HEK293 (cell line): ENCODE results near the gene PARD3B.

Experiments
- CTCF ChIA-PET: fragments of 350-600 bp; formaldehyde crosslinking; extraction: SDS; loops from one replicate; lab custom pipeline; 2021; ENCODE audit warnings: antibody characterized with exemption; lab: Yijun Ruan, JAX
- POLR2A ChIA-PET: fragments of 300-600 bp; formaldehyde crosslinking; extraction: SDS; loops from one replicate; lab custom pipeline; 2020; ENCODE audit warnings: antibody characterized with exemption, inconsistent platforms; lab: Yijun Ruan, JAX
- H3K27ac ChIP-seq: fragments of 200-500 bp; sonication (Bioruptor generic); 2 replicates; pipeline ENCODE4 v1.5.1; 2014; ENCODE audit warnings: low read depth, low read length, control low read depth, inconsistent platforms; ENCODE audit errors: extremely low read depth
- H3K36me3 ChIP-seq, 2 experiments: fragments of 200-500 bp in 1 of 2; sonication (Bioruptor generic) in 1 of 2; 1 replicate in 1 of 2; 2 replicates in 1 of 2; pipeline ENCODE4 v1.5.1; 2014 to 2017; ENCODE audit warnings: inconsistent platforms in 2 of 2, low read length in 2 of 2; ENCODE audit not compliant: control insufficient read depth in 2 of 2, insufficient read depth in 1 of 2
- H3K4me1 ChIP-seq: fragments of 200-500 bp; sonication (Bioruptor generic); 2 replicates; pipeline ENCODE4 v1.5.1; 2014; ENCODE audit warnings: mild to moderate bottlenecking, low read length, inconsistent platforms; ENCODE audit not compliant: control insufficient read depth, insufficient read depth
- H3K4me3 ChIP-seq: 2 replicates; pipeline ENCODE4 v1.5.1; 2011; ENCODE audit warnings: low read depth, mild to moderate bottlenecking, control low read depth, low read length, moderate library complexity
- H3K9me3 ChIP-seq: fragments of 200-500 bp; sonication (Bioruptor generic); 2 replicates; pipeline ENCODE4 v1.5.1; 2014; ENCODE audit warnings: low read depth, low read length, inconsistent platforms; ENCODE audit not compliant: control insufficient read depth, insufficient read depth
- GLI2 ChIP-seq: fragments of 450-650 bp; formaldehyde crosslinking; IDR thresholded peaks from 2 replicates; pipeline ENCODE4; 2017; ENCODE audit warnings: missing biosample characterization, missing genetic modification characterization, low read depth, borderline replicate concordance
- GLI4 ChIP-seq: fragments of 450-650 bp; formaldehyde crosslinking; IDR thresholded peaks from 2 replicates; pipeline ENCODE4 v1.5.1; 2016; ENCODE audit warnings: missing biosample characterization, missing genetic modification characterization
- KLF8 ChIP-seq: fragments of 450-650 bp; formaldehyde crosslinking; IDR thresholded peaks from 2 replicates; pipeline ENCODE4 v1.5.1; 2016; ENCODE audit warnings: missing biosample characterization, missing genetic modification characterization
- SALL2 ChIP-seq: fragments of 450-650 bp; formaldehyde crosslinking; IDR thresholded peaks from 2 replicates; pipeline ENCODE4 v1.5.0; 2017; ENCODE audit warnings: missing biosample characterization, mild to moderate bottlenecking, missing genetic modification characterization, borderline replicate concordance
- SCRT2 ChIP-seq: fragments of 450-650 bp; formaldehyde crosslinking; IDR thresholded peaks from 2 replicates; pipeline ENCODE4 v1.5.1; 2016; ENCODE audit warnings: missing biosample characterization, missing genetic modification characterization
- TRIM28 ChIP-seq: IDR thresholded peaks from 2 replicates; pipeline ENCODE4 v1.6.1; 2011; ENCODE audit warnings: low read length, control low read depth, borderline replicate concordance
- ZFP3 ChIP-seq: fragments of 450-650 bp; formaldehyde crosslinking; IDR thresholded peaks from 2 replicates; pipeline ENCODE4 v1.5.1; 2016; ENCODE audit warnings: low read depth, missing biosample characterization, missing genetic modification characterization
- ZNF121 ChIP-seq: fragments of 450-650 bp; formaldehyde crosslinking; IDR thresholded peaks from 2 replicates; pipeline ENCODE4 v1.5.1; 2016; ENCODE audit warnings: missing biosample characterization, missing genetic modification characterization
- ZNF16 ChIP-seq: fragments of 450-650 bp; formaldehyde crosslinking; IDR thresholded peaks from 2 replicates; pipeline ENCODE4 v1.5.1; 2016; ENCODE audit warnings: low read depth, missing biosample characterization, missing genetic modification characterization
- ZNF174 ChIP-seq: fragments of 450-650 bp; formaldehyde crosslinking; IDR thresholded peaks from 2 replicates; pipeline ENCODE4 v1.5.0; 2017; ENCODE audit warnings: missing biosample characterization, mild to moderate bottlenecking, missing genetic modification characterization
- ZNF23 ChIP-seq: fragments of 450-650 bp; formaldehyde crosslinking; IDR thresholded peaks from 2 replicates; pipeline ENCODE4 v1.5.1; 2016; ENCODE audit warnings: missing biosample characterization, missing genetic modification characterization, borderline replicate concordance
- ZNF266 ChIP-seq: fragments of 450-650 bp; formaldehyde crosslinking; IDR thresholded peaks from 2 replicates; pipeline ENCODE4 v1.5.1; 2016; ENCODE audit warnings: missing biosample characterization, missing genetic modification characterization, low read depth
- ZNF341 ChIP-seq: fragments of 450-650 bp; formaldehyde crosslinking; IDR thresholded peaks from 2 replicates; pipeline ENCODE4; 2016; ENCODE audit warnings: low read depth, missing biosample characterization, missing genetic modification characterization
- ZNF544 ChIP-seq: fragments of 450-650 bp; formaldehyde crosslinking; IDR thresholded peaks from 2 replicates; pipeline ENCODE4 v1.5.0; 2017; ENCODE audit warnings: missing biosample characterization, missing genetic modification characterization
- ZNF561 ChIP-seq: fragments of 450-650 bp; IDR thresholded peaks from 2 replicates; pipeline ENCODE4 v1.5.1; 2018; ENCODE audit warnings: missing biosample characterization, missing genetic modification characterization, borderline replicate concordance
- ZNF596 ChIP-seq: fragments of 450-650 bp; IDR thresholded peaks from 2 replicates; pipeline ENCODE4 v1.5.0; 2018; ENCODE audit warnings: missing biosample characterization, mild to moderate bottlenecking, missing genetic modification characterization, moderate library complexity
- ZNF600 ChIP-seq: fragments of 450-650 bp; formaldehyde crosslinking; IDR thresholded peaks from 2 replicates; pipeline ENCODE4 v1.5.1; 2016; ENCODE audit warnings: missing biosample characterization, missing genetic modification characterization
- ZNF621 ChIP-seq: fragments of 450-650 bp; formaldehyde crosslinking; IDR thresholded peaks from 2 replicates; pipeline ENCODE4 v1.5.1; 2017; ENCODE audit warnings: missing biosample characterization, missing genetic modification characterization
- ZNF623 ChIP-seq: fragments of 450-650 bp; formaldehyde crosslinking; IDR thresholded peaks from 2 replicates; pipeline ENCODE4 v1.5.1; 2016; ENCODE audit warnings: missing biosample characterization, missing genetic modification characterization
- ZNF658 ChIP-seq: fragments of 450-650 bp; formaldehyde crosslinking; IDR thresholded peaks from 2 replicates; pipeline ENCODE4; 2016; ENCODE audit warnings: missing biosample characterization, missing genetic modification characterization
- ZNF660 ChIP-seq: fragments of 450-650 bp; IDR thresholded peaks from 2 replicates; pipeline ENCODE4 v1.5.1; 2018; ENCODE audit warnings: missing biosample characterization, mild to moderate bottlenecking, missing genetic modification characterization
- ZNF747 ChIP-seq: fragments of 450-650 bp; formaldehyde crosslinking; IDR thresholded peaks from 2 replicates; pipeline ENCODE4 v1.5.1; 2016; ENCODE audit warnings: missing biosample characterization, missing genetic modification characterization
- ZNF777 ChIP-seq: fragments of 450-650 bp; formaldehyde crosslinking; IDR thresholded peaks from 2 replicates; pipeline ENCODE4 v1.5.1; 2017; ENCODE audit warnings: missing biosample characterization, missing genetic modification characterization, borderline replicate concordance
- ZSCAN30 ChIP-seq: fragments of 450-650 bp; IDR thresholded peaks from 2 replicates; pipeline ENCODE4 v1.5.1; 2018; ENCODE audit warnings: missing biosample characterization, mild to moderate bottlenecking, missing genetic modification characterization, moderate library complexity
- TF ChIP-seq, protein P1 (sequence below): fragments of 450-650 bp; formaldehyde crosslinking; conservative IDR thresholded peaks from 2 replicates; pipeline ENCODE4 v1.5.1; 2016; ENCODE audit warnings: low read depth, missing biosample characterization, missing genetic modification characterization
- TF ChIP-seq, protein P2 (sequence below): fragments of 450-650 bp; formaldehyde crosslinking; IDR thresholded peaks from 2 replicates; pipeline ENCODE4 v1.5.1; 2016; ENCODE audit warnings: missing biosample characterization, missing genetic modification characterization
- TF ChIP-seq, protein P3 (sequence below): fragments of 450-650 bp; formaldehyde crosslinking; IDR thresholded peaks from 2 replicates; pipeline ENCODE4 v1.5.1; 2017; ENCODE audit warnings: missing biosample characterization, missing genetic modification characterization
- TF ChIP-seq, protein P4 (sequence below): fragments of 450-650 bp; formaldehyde crosslinking; IDR thresholded peaks from 2 replicates; pipeline ENCODE4 v1.5.1; 2017; ENCODE audit warnings: missing biosample characterization, missing genetic modification characterization
- TF ChIP-seq, protein P5 (sequence below): fragments of 450-650 bp; formaldehyde crosslinking; IDR thresholded peaks from 2 replicates; pipeline ENCODE4 v1.5.1; 2016; ENCODE audit warnings: missing biosample characterization, missing genetic modification characterization

Gene PARD3B

DNA sequence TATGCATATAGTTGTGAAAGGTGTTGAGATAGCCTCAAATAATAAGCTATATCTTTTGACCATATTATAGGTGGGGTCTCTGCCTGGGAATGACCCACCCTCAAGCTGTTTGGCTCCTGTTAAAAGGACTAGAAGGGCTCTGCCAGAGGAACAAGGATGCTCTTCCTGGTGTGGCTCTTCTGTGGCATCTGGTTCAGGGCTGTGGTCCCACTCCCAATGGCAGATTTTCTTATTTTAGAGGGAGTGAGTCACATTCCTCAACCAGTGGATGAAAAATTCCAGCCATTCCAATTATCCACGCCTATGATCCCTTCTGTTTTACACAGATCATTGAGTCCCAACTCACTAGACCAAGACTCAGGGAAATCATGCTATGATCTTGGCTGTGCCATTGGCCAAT lies 119.9 kb downstream of the PARD3B start:
- Histone ChIP-seq H3K4me1 (no peaks in the 10 kb centered on the region), H3K9me3 (no peaks in the 10 kb centered on the region), H3K4me3 (no peak overlapping the region), H3K36me3 (no peaks in the 10 kb centered on the region), H3K27ac (no peak overlapping the region)
- no peak for TF ChIP-seq GLI4
- no peak for TF ChIP-seq ZNF121 (tag by site-specific recombination)
- no peak for TF ChIP-seq ZNF621
- no peak for TF ChIP-seq ZNF23 (tag by site-specific recombination)
- TF ChIP-seq, protein P1, sequence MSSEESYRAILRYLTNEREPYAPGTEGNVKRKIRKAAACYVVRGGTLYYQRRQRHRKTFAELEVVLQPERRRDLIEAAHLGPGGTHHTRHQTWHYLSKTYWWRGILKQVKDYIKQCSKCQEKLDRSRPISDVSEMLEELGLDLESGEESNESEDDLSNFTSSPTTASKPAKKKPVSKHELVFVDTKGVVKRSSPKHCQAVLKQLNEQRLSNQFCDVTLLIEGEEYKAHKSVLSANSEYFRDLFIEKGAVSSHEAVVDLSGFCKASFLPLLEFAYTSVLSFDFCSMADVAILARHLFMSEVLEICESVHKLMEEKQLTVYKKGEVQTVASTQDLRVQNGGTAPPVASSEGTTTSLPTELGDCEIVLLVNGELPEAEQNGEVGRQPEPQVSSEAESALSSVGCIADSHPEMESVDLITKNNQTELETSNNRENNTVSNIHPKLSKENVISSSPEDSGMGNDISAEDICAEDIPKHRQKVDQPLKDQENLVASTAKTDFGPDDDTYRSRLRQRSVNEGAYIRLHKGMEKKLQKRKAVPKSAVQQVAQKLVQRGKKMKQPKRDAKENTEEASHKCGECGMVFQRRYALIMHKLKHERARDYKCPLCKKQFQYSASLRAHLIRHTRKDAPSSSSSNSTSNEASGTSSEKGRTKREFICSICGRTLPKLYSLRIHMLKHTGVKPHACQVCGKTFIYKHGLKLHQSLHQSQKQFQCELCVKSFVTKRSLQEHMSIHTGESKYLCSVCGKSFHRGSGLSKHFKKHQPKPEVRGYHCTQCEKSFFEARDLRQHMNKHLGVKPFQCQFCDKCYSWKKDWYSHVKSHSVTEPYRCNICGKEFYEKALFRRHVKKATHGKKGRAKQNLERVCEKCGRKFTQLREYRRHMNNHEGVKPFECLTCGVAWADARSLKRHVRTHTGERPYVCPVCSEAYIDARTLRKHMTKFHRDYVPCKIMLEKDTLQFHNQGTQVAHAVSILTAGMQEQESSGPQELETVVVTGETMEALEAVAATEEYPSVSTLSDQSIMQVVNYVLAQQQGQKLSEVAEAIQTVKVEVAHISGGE (tag by site-specific recombination): no peak
- no peak for TF ChIP-seq ZNF658 (tag by site-specific recombination)
- no peak for TF ChIP-seq ZFP3 (tag by site-specific recombination)
- TF ChIP-seq GLI2 (tag by site-specific recombination): no peak
- no peak for TF ChIP-seq SCRT2 (tag by site-specific recombination)
- TF ChIP-seq ZNF777 (tag by site-specific recombination): no peak
- TF ChIP-seq, protein P2, sequence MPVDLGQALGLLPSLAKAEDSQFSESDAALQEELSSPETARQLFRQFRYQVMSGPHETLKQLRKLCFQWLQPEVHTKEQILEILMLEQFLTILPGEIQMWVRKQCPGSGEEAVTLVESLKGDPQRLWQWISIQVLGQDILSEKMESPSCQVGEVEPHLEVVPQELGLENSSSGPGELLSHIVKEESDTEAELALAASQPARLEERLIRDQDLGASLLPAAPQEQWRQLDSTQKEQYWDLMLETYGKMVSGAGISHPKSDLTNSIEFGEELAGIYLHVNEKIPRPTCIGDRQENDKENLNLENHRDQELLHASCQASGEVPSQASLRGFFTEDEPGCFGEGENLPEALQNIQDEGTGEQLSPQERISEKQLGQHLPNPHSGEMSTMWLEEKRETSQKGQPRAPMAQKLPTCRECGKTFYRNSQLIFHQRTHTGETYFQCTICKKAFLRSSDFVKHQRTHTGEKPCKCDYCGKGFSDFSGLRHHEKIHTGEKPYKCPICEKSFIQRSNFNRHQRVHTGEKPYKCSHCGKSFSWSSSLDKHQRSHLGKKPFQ: no peak
- no peak for TF ChIP-seq ZSCAN30 (tag by site-specific recombination)
- no peak for TF ChIP-seq ZNF544 (tag by site-specific recombination)
- no peak for TF ChIP-seq ZNF266 (tag by site-specific recombination)
- TF ChIP-seq ZNF660: no peak
- TF ChIP-seq ZNF600 (tag by site-specific recombination): no peak
- no peak for TF ChIP-seq ZNF16 (tag by site-specific recombination)
- TF ChIP-seq SALL2 (tag by site-specific recombination): no peak
- TF ChIP-seq ZNF561: no peak
- TF ChIP-seq ZNF623 (tag by site-specific recombination): no peak
- ChIA-PET CTCF (interaction anchor here (1.1 kb wide), 1 partner anchor 405 kb away, joined by 3 read pairs; no protein-coding TSS in a partner anchor), POLR2A (no interaction called here)

DNA sequence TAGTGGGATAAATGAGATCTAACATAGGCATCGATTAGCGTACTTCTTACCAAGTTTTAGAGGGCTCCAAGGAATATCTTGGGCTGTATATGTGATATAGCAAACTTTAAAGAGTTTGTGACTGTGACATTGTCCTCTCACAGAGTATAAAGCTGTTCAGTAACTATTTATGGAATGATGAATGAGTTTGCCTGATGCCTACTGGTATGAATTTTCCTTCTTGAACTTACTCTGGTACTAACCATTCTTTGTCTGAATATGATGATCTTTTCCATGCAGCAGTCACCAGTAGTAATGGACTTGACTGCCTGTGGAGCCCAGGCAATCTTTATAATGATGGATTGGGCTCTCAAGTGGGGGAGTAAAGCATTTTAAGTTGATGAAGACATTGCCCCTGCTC lies 120.5 kb downstream of the PARD3B start:
- ChIA-PET CTCF (no interaction called here), POLR2A (no interaction called here)
- no peak overlapping the region for H3K4me3 ChIP-seq
- H3K4me1 ChIP-seq: no peaks in the 10 kb centered on the region
- H3K36me3 ChIP-seq: no peaks in the 10 kb centered on the region
- H3K27ac ChIP-seq: no peak overlapping the region
- no peaks in the 10 kb centered on the region for H3K9me3 ChIP-seq
- TF ChIP-seq, protein P3, sequence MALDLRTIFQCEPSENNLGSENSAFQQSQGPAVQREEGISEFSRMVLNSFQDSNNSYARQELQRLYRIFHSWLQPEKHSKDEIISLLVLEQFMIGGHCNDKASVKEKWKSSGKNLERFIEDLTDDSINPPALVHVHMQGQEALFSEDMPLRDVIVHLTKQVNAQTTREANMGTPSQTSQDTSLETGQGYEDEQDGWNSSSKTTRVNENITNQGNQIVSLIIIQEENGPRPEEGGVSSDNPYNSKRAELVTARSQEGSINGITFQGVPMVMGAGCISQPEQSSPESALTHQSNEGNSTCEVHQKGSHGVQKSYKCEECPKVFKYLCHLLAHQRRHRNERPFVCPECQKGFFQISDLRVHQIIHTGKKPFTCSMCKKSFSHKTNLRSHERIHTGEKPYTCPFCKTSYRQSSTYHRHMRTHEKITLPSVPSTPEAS: no peak
- TF ChIP-seq ZFP3 (tag by site-specific recombination) (no peak), KLF8 (no peak), ZNF596 (no peak), ZNF747 (tag by site-specific recombination) (no peak), ZSCAN30 (tag by site-specific recombination) (no peak), TRIM28 (no peak), ZNF341 (tag by site-specific recombination) (no peak), ZNF174 (tag by site-specific recombination) (no peak)
- TF ChIP-seq, protein P4, sequence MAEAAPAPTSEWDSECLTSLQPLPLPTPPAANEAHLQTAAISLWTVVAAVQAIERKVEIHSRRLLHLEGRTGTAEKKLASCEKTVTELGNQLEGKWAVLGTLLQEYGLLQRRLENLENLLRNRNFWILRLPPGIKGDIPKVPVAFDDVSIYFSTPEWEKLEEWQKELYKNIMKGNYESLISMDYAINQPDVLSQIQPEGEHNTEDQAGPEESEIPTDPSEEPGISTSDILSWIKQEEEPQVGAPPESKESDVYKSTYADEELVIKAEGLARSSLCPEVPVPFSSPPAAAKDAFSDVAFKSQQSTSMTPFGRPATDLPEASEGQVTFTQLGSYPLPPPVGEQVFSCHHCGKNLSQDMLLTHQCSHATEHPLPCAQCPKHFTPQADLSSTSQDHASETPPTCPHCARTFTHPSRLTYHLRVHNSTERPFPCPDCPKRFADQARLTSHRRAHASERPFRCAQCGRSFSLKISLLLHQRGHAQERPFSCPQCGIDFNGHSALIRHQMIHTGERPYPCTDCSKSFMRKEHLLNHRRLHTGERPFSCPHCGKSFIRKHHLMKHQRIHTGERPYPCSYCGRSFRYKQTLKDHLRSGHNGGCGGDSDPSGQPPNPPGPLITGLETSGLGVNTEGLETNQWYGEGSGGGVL (tag by site-specific recombination): no peak
- TF ChIP-seq, protein P5, sequence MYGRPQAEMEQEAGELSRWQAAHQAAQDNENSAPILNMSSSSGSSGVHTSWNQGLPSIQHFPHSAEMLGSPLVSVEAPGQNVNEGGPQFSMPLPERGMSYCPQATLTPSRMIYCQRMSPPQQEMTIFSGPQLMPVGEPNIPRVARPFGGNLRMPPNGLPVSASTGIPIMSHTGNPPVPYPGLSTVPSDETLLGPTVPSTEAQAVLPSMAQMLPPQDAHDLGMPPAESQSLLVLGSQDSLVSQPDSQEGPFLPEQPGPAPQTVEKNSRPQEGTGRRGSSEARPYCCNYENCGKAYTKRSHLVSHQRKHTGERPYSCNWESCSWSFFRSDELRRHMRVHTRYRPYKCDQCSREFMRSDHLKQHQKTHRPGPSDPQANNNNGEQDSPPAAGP (tag by site-specific recombination): no peak
